ENCODE results near the gene IRX6.

The IRX6 gene

GRCh38 chr16:55323637-55324271 is at the start of gene IRX6:
Gene IRX6, plus strand, starts transcription at chr16:55324203. Its CDS starts 889 bp downstream, at chr16:55325092.
- DNase-seq (ENCODE audit: low read depth) = peak; percentile 1

GRCh38 chr16:55274391-55274790 is 49.6 kb upstream of the IRX6 start:
- DNase-seq (ENCODE audit: low read depth) = no peak

- no peak for DNase-seq (ENCODE audit: low read depth)
Observed at GRCh38 chr16:55275167-55275566, 48.8 kb upstream of the IRX6 start.

- no peak for DNase-seq (ENCODE audit: low read depth)
Observed at GRCh38 chr16:55275869-55276268, 48.1 kb upstream of the IRX6 start.

- no peak for DNase-seq (ENCODE audit: low read depth)
Observed at GRCh38 chr16:55277536-55277935, 46.5 kb upstream of the IRX6 start.

GRCh38 chr16:55279598-55279997 is 44.4 kb upstream of the IRX6 start:
- DNase-seq (ENCODE audit: low read depth) = no peak

- peak; percentile 13 for DNase-seq (ENCODE audit: low read depth)
Observed at GRCh38 chr16:55280587-55280986, 43.4 kb upstream of the IRX6 start.

GRCh38 chr16:55282441-55282840 is 41.6 kb upstream of the IRX6 start:
- no peak for DNase-seq (ENCODE audit: low read depth)

GRCh38 chr16:55283812-55284717 is 39.9 kb upstream of the IRX6 start:
- no peak for DNase-seq (ENCODE audit: low read depth)

- no peak for DNase-seq (ENCODE audit: low read depth)
Observed at GRCh38 chr16:55284718-55285099, 39.3 kb upstream of the IRX6 start.

GRCh38 chr16:55285586-55285985 is 38.4 kb upstream of the IRX6 start:
- DNase-seq (ENCODE audit: low read depth) = no peak

- no peak for DNase-seq (ENCODE audit: low read depth)
Observed at GRCh38 chr16:55289353-55289752, 34.6 kb upstream of the IRX6 start.

- no peak for DNase-seq (ENCODE audit: low read depth)
Observed at GRCh38 chr16:55291847-55292246, 32.2 kb upstream of the IRX6 start.

- no peak for DNase-seq (ENCODE audit: low read depth)
Observed at GRCh38 chr16:55292491-55292890, 31.5 kb upstream of the IRX6 start.

- DNase-seq (ENCODE audit: low read depth) = no peak
Observed at GRCh38 chr16:55294129-55294528, 29.9 kb upstream of the IRX6 start.

GRCh38 chr16:55294931-55295342 is 29.1 kb upstream of the IRX6 start:
- no peak for DNase-seq (ENCODE audit: low read depth)

GRCh38 chr16:55297062-55297909 is 26.7 kb upstream of the IRX6 start:
- no peak for DNase-seq (ENCODE audit: low read depth)

- DNase-seq (ENCODE audit: low read depth) = peak; percentile 36
Observed at GRCh38 chr16:55297910-55298479, 26.0 kb upstream of the IRX6 start.

GRCh38 chr16:55301385-55302008 is 22.5 kb upstream of the IRX6 start:
- no peak for DNase-seq (ENCODE audit: low read depth)

GRCh38 chr16:55302635-55303034 is 21.4 kb upstream of the IRX6 start:
- no peak for DNase-seq (ENCODE audit: low read depth)

GRCh38 chr16:55308973-55309372 is 15.0 kb upstream of the IRX6 start:
- no peak for DNase-seq (ENCODE audit: low read depth)

GRCh38 chr16:55322327-55322726 is 1.7 kb upstream of the IRX6 start:
- no peak for DNase-seq (ENCODE audit: low read depth)
